ENCODE measurements around the gene PAX2. TPM values are rescaled to one million over a fixed set of nuclear protein-coding genes. Genes with fewer than 3 reads are reported as not detected.
A peak's percentile ranks its signal among the peaks of the same experiment; 100 is the strongest.

Gene PAX2
- total and polyA plus RNA-seq, 9 donors, result 0.05 TPM; not detected in 8

DNA sequence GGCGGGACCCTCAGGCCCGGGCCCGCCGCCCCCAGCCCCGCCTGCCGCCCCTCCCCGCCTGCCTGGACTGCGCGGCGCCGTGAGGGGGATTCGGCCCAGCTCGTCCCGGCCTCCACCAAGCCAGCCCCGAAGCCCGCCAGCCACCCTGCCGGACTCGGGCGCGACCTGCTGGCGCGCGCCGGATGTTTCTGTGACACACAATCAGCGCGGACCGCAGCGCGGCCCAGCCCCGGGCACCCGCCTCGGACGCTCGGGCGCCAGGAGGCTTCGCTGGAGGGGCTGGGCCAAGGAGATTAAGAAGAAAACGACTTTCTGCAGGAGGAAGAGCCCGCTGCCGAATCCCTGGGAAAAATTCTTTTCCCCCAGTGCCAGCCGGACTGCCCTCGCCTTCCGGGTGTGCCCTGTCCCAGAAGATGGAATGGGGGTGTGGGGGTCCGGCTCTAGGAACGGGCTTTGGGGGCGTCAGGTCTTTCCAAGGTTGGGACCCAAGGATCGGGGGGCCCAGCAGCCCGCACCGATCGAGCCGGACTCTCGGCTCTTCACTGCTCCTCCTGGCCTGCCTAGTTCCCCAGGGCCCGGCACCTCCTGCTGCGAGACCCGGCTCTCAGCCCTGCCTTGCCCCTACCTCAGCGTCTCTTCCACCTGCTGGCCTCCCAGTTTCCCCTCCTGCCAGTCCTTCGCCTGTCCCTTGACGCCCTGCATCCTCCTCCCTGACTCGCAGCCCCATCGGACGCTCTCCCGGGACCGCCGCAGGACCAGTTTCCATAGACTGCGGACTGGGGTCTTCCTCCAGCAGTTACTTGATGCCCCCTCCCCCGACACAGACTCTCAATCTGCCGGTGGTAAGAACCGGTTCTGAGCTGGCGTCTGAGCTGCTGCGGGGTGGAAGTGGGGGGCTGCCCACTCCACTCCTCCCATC, 82.7 kb downstream of the PAX2 start:
- no peak overlapping the region for H3K27ac ChIP-seq (ENCODE audit: low read length)
- peaks cover 35% of the 10 kb centered on the region for H3K4me1 ChIP-seq (ENCODE audit: control insufficient read depth, insufficient read depth, low read length)
- H3K9me3 ChIP-seq (replicated peaks; ENCODE audit: control insufficient read depth, low read depth, low read length), result no peaks in the 10 kb centered on the region
- H3K4me3 ChIP-seq (ENCODE audit: low read length), result peak overlapping the region; percentile 5
- under 1% methylated on average over 57 of the region's 69 CpGs for WGBS (ENCODE audit: insufficient coverage)
- DNase-seq, result peak; percentile 25
- H3K36me3 ChIP-seq (ENCODE audit: control insufficient read depth, insufficient read depth, low read length), result no peaks in the 10 kb centered on the region
- peaks cover 99% of the 10 kb centered on the region for H3K27me3 ChIP-seq (ENCODE audit: control insufficient read depth, insufficient read depth, low read length)

DNA sequence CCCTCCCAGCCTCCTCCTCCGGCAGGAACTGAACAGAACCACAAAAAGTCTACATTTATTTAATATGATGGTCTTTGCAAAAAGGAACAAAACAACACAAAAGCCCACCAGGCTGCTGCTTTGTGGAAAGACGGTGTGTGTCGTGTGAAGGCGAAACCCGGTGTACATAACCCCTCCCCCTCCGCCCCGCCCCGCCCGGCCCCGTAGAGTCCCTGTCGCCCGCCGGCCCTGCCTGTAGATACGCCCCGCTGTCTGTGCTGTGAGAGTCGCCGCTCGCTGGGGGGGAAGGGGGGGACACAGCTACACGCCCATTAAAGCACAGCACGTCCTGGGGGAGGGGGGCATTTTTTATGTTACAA, 83.3 kb downstream of the PAX2 start:
- Histone ChIP-seq H3K27ac (ENCODE audit: low read length) (no peak overlapping the region), H3K36me3 (ENCODE audit: control insufficient read depth, insufficient read depth, low read length) (no peaks in the 10 kb centered on the region), H3K27me3 (ENCODE audit: control insufficient read depth, insufficient read depth, low read length) (peaks cover 99% of the 10 kb centered on the region), H3K4me1 (ENCODE audit: control insufficient read depth, insufficient read depth, low read length) (peaks cover 35% of the 10 kb centered on the region), H3K4me3 (ENCODE audit: low read length) (peak overlapping the region; percentile 25), H3K9me3 (replicated peaks; ENCODE audit: control insufficient read depth, low read depth, low read length) (no peaks in the 10 kb centered on the region)
- no peak for DNase-seq
- WGBS (ENCODE audit: insufficient coverage), result no CpG with 5 or more reads among the region's 20 CpGs

DNA sequence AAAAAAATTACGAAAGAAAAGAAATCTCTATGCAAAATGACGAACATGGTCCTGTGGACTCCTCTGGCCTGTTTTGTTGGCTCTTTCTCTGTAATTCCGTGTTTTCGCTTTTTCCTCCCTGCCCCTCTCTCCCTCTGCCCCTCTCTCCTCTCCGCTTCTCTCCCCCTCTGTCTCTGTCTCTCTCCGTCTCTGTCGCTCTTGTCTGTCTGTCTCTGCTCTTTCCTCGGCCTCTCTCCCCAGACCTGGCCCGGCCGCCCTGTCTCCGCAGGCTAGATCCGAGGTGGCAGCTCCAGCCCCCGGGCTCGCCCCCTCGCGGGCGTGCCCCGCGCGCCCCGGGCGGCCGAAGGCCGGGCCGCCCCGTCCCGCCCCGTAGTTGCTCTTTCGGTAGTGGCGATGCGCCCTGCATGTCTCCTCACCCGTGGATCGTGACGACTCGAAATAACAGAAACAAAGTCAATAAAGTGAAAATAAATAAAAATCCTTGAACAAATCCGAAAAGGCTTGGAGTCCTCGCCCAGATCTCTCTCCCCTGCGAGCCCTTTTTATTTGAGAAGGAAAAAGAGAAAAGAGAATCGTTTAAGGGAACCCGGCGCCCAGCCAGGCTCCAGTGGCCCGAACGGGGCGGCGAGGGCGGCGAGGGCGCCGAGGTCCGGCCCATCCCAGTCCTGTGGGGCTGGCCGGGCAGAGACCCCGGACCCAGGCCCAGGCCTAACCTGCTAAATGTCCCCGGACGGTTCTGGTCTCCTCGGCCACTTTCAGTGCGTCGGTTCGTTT, 83.9 kb downstream of the PAX2 start:
- peak; percentile 11 for DNase-seq
- Histone ChIP-seq H3K27ac (ENCODE audit: low read length) (no peak overlapping the region), H3K4me1 (ENCODE audit: control insufficient read depth, insufficient read depth, low read length) (peaks cover 35% of the 10 kb centered on the region), H3K9me3 (replicated peaks; ENCODE audit: control insufficient read depth, low read depth, low read length) (no peaks in the 10 kb centered on the region), H3K4me3 (ENCODE audit: low read length) (peak overlapping the region; percentile 25), H3K27me3 (ENCODE audit: control insufficient read depth, insufficient read depth, low read length) (peaks cover 94% of the 10 kb centered on the region), H3K36me3 (ENCODE audit: control insufficient read depth, insufficient read depth, low read length) (no peaks in the 10 kb centered on the region)
- WGBS (ENCODE audit: insufficient coverage), result under 1% methylated on average over 47 of the region's 58 CpGs

- Histone ChIP-seq H3K36me3 (ENCODE audit: control insufficient read depth, insufficient read depth, low read length) (no peaks in the 10 kb centered on the region), H3K27ac (ENCODE audit: low read length) (no peak overlapping the region), H3K9me3 (replicated peaks; ENCODE audit: control insufficient read depth, low read depth, low read length) (no peaks in the 10 kb centered on the region), H3K27me3 (ENCODE audit: control insufficient read depth, insufficient read depth, low read length) (peaks cover 94% of the 10 kb centered on the region), H3K4me1 (ENCODE audit: control insufficient read depth, insufficient read depth, low read length) (peaks cover 35% of the 10 kb centered on the region), H3K4me3 (ENCODE audit: low read length) (no peak overlapping the region)
- no peak for DNase-seq
- 3% methylated on average over 34 of the region's 44 CpGs for WGBS (ENCODE audit: insufficient coverage)
Measured at GRCh38 chr10:100829933-100830727, 84.7 kb downstream of the PAX2 start.

- no peak overlapping the region for H3K4me3 ChIP-seq (ENCODE audit: low read length)
- WGBS (ENCODE audit: insufficient coverage), result 17% methylated on average over 1 of the region's 1 CpG
Measured at GRCh38 chr10:100830728-100831111, 85.3 kb downstream of the PAX2 start.

DNA sequence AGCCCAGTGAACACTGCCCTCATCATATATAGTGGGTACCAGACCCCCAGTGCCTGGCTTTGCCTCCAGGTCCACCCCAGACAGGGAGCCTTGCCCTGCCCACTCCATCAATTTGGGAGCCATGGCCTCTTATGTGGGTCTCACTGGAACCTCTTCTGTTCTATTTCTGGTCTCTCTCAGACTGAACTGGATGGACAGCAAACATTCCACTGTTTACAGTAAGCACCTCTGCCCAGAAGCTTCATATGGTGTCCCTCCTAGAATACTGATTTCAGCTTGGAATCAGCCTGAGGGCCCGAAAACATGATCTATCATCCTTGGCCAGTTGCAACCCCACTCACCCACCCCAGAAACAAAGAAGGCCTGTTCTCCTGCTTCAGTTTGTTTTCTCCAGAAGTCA, 86.4 kb downstream of the PAX2 start:
- DNase-seq, result no peak
- Histone ChIP-seq H3K4me3 (ENCODE audit: low read length) (no peak overlapping the region), H3K4me1 (ENCODE audit: control insufficient read depth, insufficient read depth, low read length) (peaks cover 30% of the 10 kb centered on the region), H3K27me3 (ENCODE audit: control insufficient read depth, insufficient read depth, low read length) (peaks cover 88% of the 10 kb centered on the region), H3K9me3 (replicated peaks; ENCODE audit: control insufficient read depth, low read depth, low read length) (no peaks in the 10 kb centered on the region), H3K27ac (ENCODE audit: low read length) (no peak overlapping the region), H3K36me3 (ENCODE audit: control insufficient read depth, insufficient read depth, low read length) (no peaks in the 10 kb centered on the region)
- 78% methylated on average over 1 of the region's 1 CpG for WGBS (ENCODE audit: insufficient coverage)

More at GRCh38 chr10:100830728-100831111, 85.3 kb downstream of the PAX2 start:
- Histone ChIP-seq H3K36me3 (ENCODE audit: control insufficient read depth, insufficient read depth, low read length) (no peaks in the 10 kb centered on the region), H3K4me1 (ENCODE audit: control insufficient read depth, insufficient read depth, low read length) (peaks cover 35% of the 10 kb centered on the region), H3K27me3 (ENCODE audit: control insufficient read depth, insufficient read depth, low read length) (peaks cover 94% of the 10 kb centered on the region), H3K27ac (ENCODE audit: low read length) (no peak overlapping the region), H3K9me3 (replicated peaks; ENCODE audit: control insufficient read depth, low read depth, low read length) (no peaks in the 10 kb centered on the region)
- no peak for DNase-seq

GRCh38 chr10:100835810-100836209, 90.4 kb downstream of the PAX2 start:
- H3K4me1 ChIP-seq (ENCODE audit: control insufficient read depth, insufficient read depth, low read length), result no peaks in the 10 kb centered on the region
- no CpG with 5 or more reads among the region's 7 CpGs for WGBS (ENCODE audit: insufficient coverage)
- peaks cover 63% of the 10 kb centered on the region for H3K27me3 ChIP-seq (ENCODE audit: control insufficient read depth, insufficient read depth, low read length)
- H3K9me3 ChIP-seq (replicated peaks; ENCODE audit: control insufficient read depth, low read depth, low read length), result no peaks in the 10 kb centered on the region
- no peak overlapping the region for H3K4me3 ChIP-seq (ENCODE audit: low read length)
- H3K36me3 ChIP-seq (ENCODE audit: control insufficient read depth, insufficient read depth, low read length), result no peaks in the 10 kb centered on the region
- no peak overlapping the region for H3K27ac ChIP-seq (ENCODE audit: low read length)
- DNase-seq, result no peak

DNA sequence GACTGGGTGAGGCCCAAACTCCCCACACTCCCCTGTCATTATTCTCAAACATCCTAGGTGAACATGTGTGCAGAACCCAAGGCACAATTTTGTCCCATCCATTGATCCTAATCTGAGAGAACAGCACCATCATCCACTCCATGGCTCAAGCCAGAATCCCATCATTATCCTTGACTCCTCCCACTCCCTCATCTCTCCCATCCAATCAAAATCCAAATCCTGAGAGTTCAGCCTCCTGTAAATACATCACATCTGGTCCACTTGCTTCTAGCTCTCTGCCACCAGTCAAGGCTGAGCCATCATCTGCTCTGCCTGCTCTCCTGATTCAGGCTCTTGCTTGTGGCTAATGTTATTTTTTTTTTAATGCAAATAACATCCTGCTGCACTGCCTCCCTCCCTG, 91.5 kb downstream of the PAX2 start:
- peaks cover 53% of the 10 kb centered on the region for H3K27me3 ChIP-seq (ENCODE audit: control insufficient read depth, insufficient read depth, low read length)
- no peak overlapping the region for H3K4me3 ChIP-seq (ENCODE audit: low read length)
- H3K36me3 ChIP-seq (ENCODE audit: control insufficient read depth, insufficient read depth, low read length), result no peaks in the 10 kb centered on the region
- H3K27ac ChIP-seq (ENCODE audit: low read length), result no peak overlapping the region
- no peaks in the 10 kb centered on the region for H3K4me1 ChIP-seq (ENCODE audit: control insufficient read depth, insufficient read depth, low read length)
- no peak for DNase-seq
- no peaks in the 10 kb centered on the region for H3K9me3 ChIP-seq (replicated peaks; ENCODE audit: control insufficient read depth, low read depth, low read length)

DNA sequence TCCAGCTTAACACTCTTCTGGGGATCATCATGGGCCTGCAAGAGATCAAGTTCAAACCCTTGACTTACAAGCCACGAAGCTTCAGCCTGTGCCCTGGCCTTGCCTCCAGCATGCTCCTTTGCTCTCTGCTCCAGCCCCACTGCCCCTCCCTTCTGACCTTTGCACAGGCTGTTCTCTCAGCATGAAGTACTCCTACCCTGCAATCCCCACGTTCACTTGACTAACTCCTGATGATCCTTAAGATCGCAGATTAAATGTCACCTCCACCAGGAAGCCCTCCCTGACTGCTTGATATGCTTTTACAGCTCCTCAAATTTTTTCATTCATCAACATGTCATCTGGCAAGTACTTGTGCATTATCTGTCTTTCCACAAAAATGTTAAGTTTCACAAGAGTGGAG, 91.9 kb downstream of the PAX2 start:
- no peak overlapping the region for H3K27ac ChIP-seq (ENCODE audit: low read length)
- WGBS (ENCODE audit: insufficient coverage), result 44% methylated on average over 3 of the region's 3 CpGs
- no peak overlapping the region for H3K4me3 ChIP-seq (ENCODE audit: low read length)
- H3K4me1 ChIP-seq (ENCODE audit: control insufficient read depth, insufficient read depth, low read length), result no peaks in the 10 kb centered on the region
- no peaks in the 10 kb centered on the region for H3K36me3 ChIP-seq (ENCODE audit: control insufficient read depth, insufficient read depth, low read length)
- H3K27me3 ChIP-seq (ENCODE audit: control insufficient read depth, insufficient read depth, low read length), result peaks cover 51% of the 10 kb centered on the region
- no peaks in the 10 kb centered on the region for H3K9me3 ChIP-seq (replicated peaks; ENCODE audit: control insufficient read depth, low read depth, low read length)
- DNase-seq, result no peak

DNA sequence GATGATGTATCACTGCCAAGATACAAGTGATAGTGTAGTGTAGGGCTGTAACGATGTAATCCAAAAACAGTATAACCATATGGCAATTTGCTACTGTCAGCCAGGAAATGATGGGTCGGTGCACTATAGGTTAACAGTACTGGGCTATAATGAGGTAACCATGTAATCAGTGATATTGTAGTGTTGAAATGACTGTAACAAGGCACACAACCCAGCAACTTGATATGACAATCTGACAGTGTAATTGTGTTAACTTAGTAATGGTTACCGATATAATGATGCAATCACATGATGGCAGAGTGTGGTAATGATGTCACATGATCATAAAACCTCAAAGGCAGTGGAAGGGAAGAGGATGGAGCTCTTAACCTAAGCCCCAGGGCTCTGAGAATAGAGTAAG, 93.6 kb downstream of the PAX2 start:
- no peak for DNase-seq
- H3K27ac ChIP-seq (ENCODE audit: low read length), result no peak overlapping the region
- no peak overlapping the region for H3K4me3 ChIP-seq (ENCODE audit: low read length)
- H3K27me3 ChIP-seq (ENCODE audit: control insufficient read depth, insufficient read depth, low read length), result peaks cover 41% of the 10 kb centered on the region
- H3K36me3 ChIP-seq (ENCODE audit: control insufficient read depth, insufficient read depth, low read length), result no peaks in the 10 kb centered on the region
- 83% methylated on average over 1 of the region's 3 CpGs for WGBS (ENCODE audit: insufficient coverage)
- no peaks in the 10 kb centered on the region for H3K4me1 ChIP-seq (ENCODE audit: control insufficient read depth, insufficient read depth, low read length)
- H3K9me3 ChIP-seq (replicated peaks; ENCODE audit: control insufficient read depth, low read depth, low read length), result no peaks in the 10 kb centered on the region

Data from muscle of leg (tissue), 11 donors.